Activated T-cell treated with anti-CD3 and anti-CD28 coated beads for 1 hour (primary cell): ENCODE data around the gene ZNF155.
A peak's percentile ranks its signal among the peaks of the same experiment; 100 is the strongest.
"Not testable (repeated sequence)": the region's sequence is repeated elsewhere in the genome, so short reads cannot be mapped to it uniquely, and the experiment has no call there.

Source experiments
- DNase-seq: peaks from one replicate; pipeline ENCODE4 v3.0.0-alpha.2; 2020; ENCODE audit warnings: low read depth

The ZNF155 gene

GRCh38 chr19:43983912-43984686, at the start of gene ZNF155:
Gene ZNF155 (plus strand): TSS chr19:43984188. CDS start chr19:43988544, 4,356 bp downstream.
- DNase-seq: peak; percentile 46

GRCh38 chr19:43934985-43935708, 48.8 kb upstream of the ZNF155 start, which contains the start of gene ZNF45:
Gene ZNF45 (minus strand): TSS chr19:43935282. CDS start chr19:43922185, 13,097 bp downstream.
- peak; percentile 79 for DNase-seq

GRCh38 chr19:43936188-43936587, 47.8 kb upstream of the ZNF155 start:
- no peak for DNase-seq

GRCh38 chr19:43939557-43940260, 44.3 kb upstream of the ZNF155 start:
- DNase-seq: no peak

GRCh38 chr19:43940719-43941118, 43.3 kb upstream of the ZNF155 start:
- DNase-seq: no peak

- DNase-seq: no peak
These were observed 42.8 kb upstream of the ZNF155 start for GRCh38 chr19:43941209-43941608.

GRCh38 chr19:43947412-43947811, 36.6 kb upstream of the ZNF155 start:
- not testable (repeated sequence) for DNase-seq

- DNase-seq: not testable (repeated sequence)
These were observed 34.2 kb upstream of the ZNF155 start for GRCh38 chr19:43949803-43950202.

GRCh38 chr19:43950834-43951645, 32.9 kb upstream of the ZNF155 start, which contains the start of gene ZNF221:
Gene ZNF221 (plus strand): TSS chr19:43951228. CDS start chr19:43962727, 11,499 bp downstream.
- DNase-seq: peak; percentile 17

- no peak for DNase-seq
These were observed 27.2 kb upstream of the ZNF155 start for GRCh38 chr19:43956827-43957226.

GRCh38 chr19:43957891-43958290, 26.1 kb upstream of the ZNF155 start:
- DNase-seq: no peak

- DNase-seq: no peak
These were observed 23.6 kb upstream of the ZNF155 start for GRCh38 chr19:43960411-43960810.

GRCh38 chr19:43966079-43966694, 17.8 kb upstream of the ZNF155 start:
- DNase-seq: no peak

GRCh38 chr19:43976732-43977131, 7.3 kb upstream of the ZNF155 start:
- DNase-seq: no peak

- DNase-seq: no peak
These were observed 460 bp upstream of the ZNF155 start for GRCh38 chr19:43983544-43983911.

GRCh38 chr19:43984687-43985000, 656 bp downstream of the ZNF155 start:
- no peak for DNase-seq

GRCh38 chr19:43997631-43998290, 13.8 kb downstream of the ZNF155 start:
- no peak for DNase-seq

GRCh38 chr19:44002212-44002565, 18.2 kb downstream of the ZNF155 start:
- no peak for DNase-seq

GRCh38 chr19:44002566-44003460, 18.8 kb downstream of the ZNF155 start, which contains the start of gene ZNF230:
Gene ZNF230 (plus strand): TSS chr19:44002957. CDS start chr19:44007079, 4,122 bp downstream.
- peak; percentile 64 for DNase-seq
